GM08714 (cell line): ENCODE results near the gene TREML4.
"Not testable (repeated sequence)": the region's sequence is repeated elsewhere in the genome, so short reads cannot be mapped to it uniquely, and the experiment has no call there.

ENCODE experiments used
- H3K4me3 ChIP-seq: fragments of 200-500 bp; sonication (Bioruptor generic); 2 replicates; pipeline ENCODE4 v1.5.1; 2014; ENCODE audit warnings: mild to moderate bottlenecking, low read length, inconsistent platforms
- ZNF274 ChIP-seq: IDR thresholded peaks from 2 replicates; pipeline ENCODE4 v1.6.1; 2012; ENCODE audit warnings: mild to moderate bottlenecking, low read depth, low read length

The TREML4 gene

DNA sequence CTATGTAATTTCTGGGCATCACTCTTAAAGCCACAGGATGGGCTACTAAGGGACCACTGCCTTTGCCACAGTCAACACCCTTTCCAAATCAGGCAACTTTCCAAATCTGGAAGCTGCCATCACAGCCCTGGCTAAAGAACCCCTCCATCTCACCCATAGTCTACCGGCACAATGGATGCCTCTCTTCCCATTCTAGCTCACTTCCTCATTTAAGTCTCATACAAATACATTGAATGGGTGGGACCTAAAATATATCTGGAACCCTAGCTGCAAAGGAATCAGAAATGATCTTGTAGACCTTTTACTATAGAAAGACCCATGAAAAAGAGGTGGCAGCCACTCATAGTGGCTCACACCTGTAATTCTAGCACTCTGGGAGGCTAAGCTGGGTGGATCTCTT lies 3.3 kb upstream of the TREML4 start:
- no peak for TF ChIP-seq ZNF274
- H3K4me3 ChIP-seq: no peak overlapping the region

- no peak overlapping the region for H3K4me3 ChIP-seq
- TF ChIP-seq ZNF274: no peak
Measured at GRCh38 chr6:41226752-41227151, 1.4 kb upstream of the TREML4 start.

DNA sequence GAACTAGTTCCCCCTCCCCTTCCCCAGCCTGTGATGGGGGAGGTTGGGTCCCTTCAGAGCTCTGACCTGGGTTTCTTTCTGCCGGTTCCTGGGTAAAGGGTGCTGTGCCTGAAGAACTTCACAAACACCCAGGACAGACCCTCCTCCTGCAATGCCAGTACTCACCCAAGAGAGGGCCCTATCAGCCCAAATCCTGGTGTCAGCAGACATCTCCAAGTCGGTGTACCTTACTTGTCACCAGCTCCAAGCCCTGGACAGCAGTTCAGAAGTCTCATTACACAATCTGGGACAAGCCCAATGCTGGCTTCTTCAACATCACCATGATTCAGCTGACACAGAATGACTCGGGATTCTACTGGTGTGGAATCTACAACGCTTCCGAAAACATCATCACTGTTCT lies 467 bp downstream of the TREML4 start:
- no peak overlapping the region for H3K4me3 ChIP-seq
- TF ChIP-seq ZNF274: no peak

DNA sequence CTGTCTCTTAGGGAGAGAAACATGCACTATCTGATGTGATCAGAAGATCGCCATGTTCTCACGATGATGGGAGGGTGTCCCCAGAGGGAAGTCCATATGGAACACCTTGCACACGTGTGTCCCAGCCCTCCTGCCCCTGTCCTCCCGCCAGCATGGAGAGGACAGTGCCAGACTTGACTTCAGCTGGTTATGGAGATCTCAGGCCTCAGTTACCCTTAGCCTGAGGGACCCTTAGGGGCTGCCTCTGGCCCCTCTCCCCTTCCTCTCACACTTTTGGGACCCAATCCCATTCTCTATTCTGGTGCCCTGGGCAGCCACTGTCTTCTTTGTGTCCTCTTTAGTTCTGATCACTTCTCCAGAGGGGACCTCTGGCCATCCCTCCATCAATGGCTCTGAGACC lies 1.6 kb downstream of the TREML4 start:
- TF ChIP-seq ZNF274: no peak
- H3K4me3 ChIP-seq: no peak overlapping the region

DNA sequence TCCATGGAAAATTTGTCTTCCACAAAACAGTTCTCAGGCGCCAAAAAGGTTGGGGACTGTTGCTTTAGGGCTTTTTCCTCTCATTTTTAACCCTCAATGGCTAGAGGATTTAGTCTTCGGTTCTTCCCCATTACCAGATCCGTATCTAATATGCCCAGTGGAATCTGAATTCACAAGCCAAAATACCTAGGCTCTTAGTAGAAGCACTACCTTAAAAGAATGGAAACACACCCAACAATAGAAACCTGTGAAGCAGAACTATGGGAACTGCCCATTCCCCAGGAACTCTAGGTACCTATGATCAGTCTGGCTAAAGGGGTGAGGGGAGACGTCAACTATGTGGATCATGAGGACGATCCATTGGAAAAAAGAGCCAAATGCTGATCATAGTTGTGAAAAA lies 3.1 kb downstream of the TREML4 start:
- H3K4me3 ChIP-seq: no peak overlapping the region
- TF ChIP-seq ZNF274: no peak

DNA sequence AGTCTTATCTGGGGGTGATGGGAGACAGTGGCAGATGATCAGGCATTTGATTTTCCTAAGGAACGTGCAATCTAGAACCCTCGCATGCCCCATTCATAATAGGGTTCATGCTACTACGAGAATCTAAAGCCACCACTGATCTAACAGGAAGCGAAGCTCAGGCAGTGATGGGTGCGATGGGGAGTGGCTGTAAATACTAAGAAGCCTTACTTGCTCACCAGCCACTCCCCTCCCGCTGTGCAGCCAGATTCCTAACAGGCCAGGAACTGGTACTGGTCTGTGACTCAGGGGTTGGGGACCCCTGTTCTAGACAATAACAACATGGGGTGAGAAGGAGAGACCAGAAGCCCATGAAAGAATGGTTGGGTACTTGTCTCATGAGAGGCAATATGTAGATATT lies 4.5 kb downstream of the TREML4 start:
- TF ChIP-seq ZNF274: no peak
- no peak overlapping the region for H3K4me3 ChIP-seq

- no peak overlapping the region for H3K4me3 ChIP-seq
- no peak for TF ChIP-seq ZNF274
Measured at GRCh38 chr6:41236276-41236675, 8.1 kb downstream of the TREML4 start.

DNA sequence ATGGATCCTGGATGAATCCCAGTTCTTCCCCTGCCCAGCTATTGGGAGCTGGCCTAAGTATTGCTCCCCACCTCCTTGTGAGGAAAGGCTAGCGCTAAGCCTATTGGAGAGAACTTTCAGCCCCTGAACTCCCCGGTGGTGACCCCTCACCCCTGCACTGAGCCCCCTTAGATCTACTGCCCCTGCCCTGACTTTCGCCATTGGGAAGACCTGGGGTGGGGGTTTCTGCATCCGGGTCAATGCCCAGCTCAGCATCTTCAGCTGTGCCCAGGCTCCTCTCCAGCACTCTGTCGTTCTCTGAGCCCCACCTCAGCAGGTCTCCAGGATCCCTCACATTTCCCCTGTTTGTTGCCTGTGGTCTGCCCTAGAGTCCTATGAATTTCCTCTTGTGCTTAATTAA lies 9.0 kb downstream of the TREML4 start:
- no peak for TF ChIP-seq ZNF274

DNA sequence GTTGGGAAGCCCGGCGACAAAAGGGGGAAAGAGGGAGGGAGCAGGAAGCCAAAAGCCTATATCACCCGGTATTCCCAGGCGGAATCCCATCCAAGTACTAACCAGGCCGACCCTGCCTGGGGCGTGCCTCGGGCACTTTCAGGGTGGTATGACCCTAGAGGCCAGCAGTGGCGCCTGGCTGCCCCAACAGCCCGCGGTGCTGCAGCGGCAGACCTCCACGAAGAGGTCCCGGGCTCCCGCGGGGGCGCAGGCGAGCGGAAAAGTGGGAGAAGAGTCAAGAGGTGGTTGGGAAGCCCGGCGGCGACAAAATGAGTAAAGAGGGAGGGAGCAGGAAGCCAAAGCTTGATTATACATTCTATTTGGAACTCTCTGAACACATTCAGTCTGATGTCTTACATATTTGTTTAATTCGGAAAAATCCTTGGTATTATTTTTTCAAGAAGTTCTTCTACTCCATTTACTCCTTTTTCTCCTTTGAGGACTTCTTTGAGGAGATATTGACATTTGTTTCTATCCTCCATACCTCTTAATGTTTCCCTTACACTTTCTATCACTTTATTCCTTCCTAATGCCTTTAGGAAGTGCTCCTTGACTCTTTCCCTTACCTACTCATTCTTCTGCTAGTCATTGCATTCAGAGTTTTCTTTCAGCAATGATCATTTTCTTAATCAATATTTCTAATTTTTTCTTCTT lies 11.5 kb downstream of the TREML4 start:
- no peak for TF ChIP-seq ZNF274
- no peak overlapping the region for H3K4me3 ChIP-seq

More for the DNA sequence above, 9.0 kb downstream of the TREML4 start:
- H3K4me3 ChIP-seq: no peak overlapping the region

DNA sequence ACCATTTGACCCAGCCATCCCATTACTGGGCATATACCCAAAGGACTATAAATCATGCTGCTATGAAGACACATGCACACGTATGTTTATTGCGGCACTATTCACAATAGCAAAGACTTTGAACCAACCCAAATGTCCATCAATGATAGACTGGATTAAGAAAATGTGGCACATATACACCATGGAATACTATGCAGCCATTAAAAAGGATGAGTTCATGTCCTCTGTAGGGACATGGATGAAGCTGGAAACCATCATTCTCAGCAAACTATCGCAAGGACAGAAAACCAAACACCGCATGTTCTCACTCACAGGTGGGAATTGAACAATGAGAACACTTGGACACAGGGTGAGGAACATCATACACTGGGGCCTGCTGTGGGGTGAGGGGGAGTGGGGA lies 18.4 kb downstream of the TREML4 start:
- not testable (repeated sequence) for H3K4me3 ChIP-seq

DNA sequence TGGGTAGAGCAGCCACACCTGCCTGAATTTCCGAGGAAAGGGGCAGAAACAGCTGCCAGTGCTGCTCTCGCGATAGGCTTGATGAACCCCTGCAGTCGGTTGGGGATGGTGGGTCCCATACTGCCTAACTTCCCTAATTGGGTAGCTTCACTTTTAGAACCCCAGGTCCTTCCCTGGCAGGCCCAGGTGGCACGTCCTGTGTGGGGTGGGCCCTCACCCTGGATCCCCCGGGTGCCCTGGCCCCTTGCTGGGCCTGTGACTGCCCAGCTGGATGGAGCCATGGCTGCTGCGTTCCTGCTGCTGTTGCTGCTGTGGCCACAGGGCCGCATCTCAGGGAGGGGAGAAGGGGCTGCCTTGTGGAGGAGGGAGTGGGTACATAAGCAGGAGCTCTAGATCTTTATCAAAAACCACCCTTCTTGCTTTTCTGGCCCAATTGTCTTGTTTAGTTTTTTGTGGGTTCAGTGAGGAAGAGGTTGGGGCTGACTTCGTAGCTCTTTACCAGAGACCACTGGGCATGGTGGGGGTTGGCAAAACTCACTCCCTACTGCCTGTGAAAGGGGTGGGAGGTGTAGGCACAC lies 19.2 kb downstream of the TREML4 start:
- H3K4me3 ChIP-seq: no peak overlapping the region
- no peak for TF ChIP-seq ZNF274

GRCh38 chr6:41247882-41248705 lies 19.9 kb downstream of the TREML4 start:
- H3K4me3 ChIP-seq: no peak overlapping the region
- no peak for TF ChIP-seq ZNF274

- no peak overlapping the region for H3K4me3 ChIP-seq
- no peak for TF ChIP-seq ZNF274
Measured at GRCh38 chr6:41252401-41253169, 24.4 kb downstream of the TREML4 start.

GRCh38 chr6:41255110-41255509 lies 27.0 kb downstream of the TREML4 start:
- no peak for TF ChIP-seq ZNF274
- no peak overlapping the region for H3K4me3 ChIP-seq
